Daoy (cell line): ENCODE results near the gene ARHGEF35. TPM values are rescaled to one million over a fixed set of nuclear protein-coding genes. Genes with fewer than 3 reads are reported as not detected.
"Not testable (repeated sequence)": the region's sequence is repeated elsewhere in the genome, so short reads cannot be mapped to it uniquely, and the experiment has no call there.

Experiments
- DNase-seq: peaks from one replicate; pipeline ENCODE4 v3.0.0-alpha.2; 2015; ENCODE audit warnings: low read depth
- total RNA-seq: library from RNA; depleted of rRNA; stranded (reverse); fragments of >200 nt; shearing (Covaris generic); gene quantifications from 2 replicates; pipeline ENCODE4 v1.2.3, GENCODE V29; 2014; rRNA removed

ARHGEF35 gene
- total RNA-seq = 0.95 and 3.6 TPM in 2 replicates

GRCh38 chr7:144195212-144195872 lies at the start of gene ARHGEF35:
ARHGEF35 (minus strand) TSS chr7:144195833; CDS start chr7:144188383, 7,450 bp downstream.
- DNase-seq = not testable (repeated sequence)

DNA sequence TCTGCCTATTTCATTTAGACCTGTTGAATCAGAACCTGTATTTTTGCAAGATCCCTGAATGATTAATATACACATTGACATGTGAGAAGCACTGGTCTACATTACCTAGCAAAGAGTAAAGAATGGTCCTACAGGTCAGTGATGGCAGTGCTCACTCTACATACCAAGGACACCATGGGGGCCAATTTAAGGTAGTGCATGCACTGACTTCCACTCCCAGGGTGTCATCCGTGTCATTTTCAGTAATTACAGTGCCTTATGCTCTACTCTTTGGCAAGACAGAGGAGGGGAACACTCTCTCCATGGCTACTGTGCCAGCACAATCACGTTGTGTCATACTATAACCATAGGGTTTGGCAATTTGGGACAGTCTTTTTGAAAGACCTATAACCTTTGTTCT lies 49.7 kb upstream of the ARHGEF35 start:
- DNase-seq = not testable (repeated sequence)

GRCh38 chr7:144239365-144239764 lies 43.7 kb upstream of the ARHGEF35 start, which contains the start of gene OR2A42:
OR2A42 (minus strand) TSS chr7:144239605; CDS start chr7:144232843, 6,762 bp downstream.
- DNase-seq = not testable (repeated sequence)

DNA sequence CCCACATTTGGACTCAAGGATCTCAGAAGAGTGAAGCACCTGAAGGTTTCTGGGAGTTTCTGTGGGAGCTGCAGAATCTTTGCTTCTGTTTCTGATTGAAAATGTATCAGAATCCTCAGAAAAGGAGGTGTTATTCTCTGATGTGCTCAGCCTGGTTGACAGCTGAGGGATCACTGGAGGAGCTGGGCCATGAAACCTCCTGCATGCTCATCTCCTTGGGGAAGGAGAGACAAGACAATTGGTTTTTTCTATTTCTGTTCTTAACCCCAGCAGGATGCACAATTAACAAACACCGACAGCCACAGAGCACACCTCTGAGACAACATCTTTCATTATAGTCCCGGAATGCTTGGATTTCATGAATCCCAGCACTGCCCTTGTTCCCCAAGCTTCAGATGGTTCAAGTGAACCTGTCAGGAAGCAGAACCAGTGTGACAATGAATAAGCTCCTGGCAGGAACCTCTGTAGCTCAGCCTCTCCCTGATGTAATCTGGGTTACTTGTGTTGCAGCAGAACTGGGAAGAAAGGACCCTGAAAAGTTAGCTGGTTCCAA lies 43.0 kb upstream of the ARHGEF35 start:
- not testable (repeated sequence) for DNase-seq

DNA sequence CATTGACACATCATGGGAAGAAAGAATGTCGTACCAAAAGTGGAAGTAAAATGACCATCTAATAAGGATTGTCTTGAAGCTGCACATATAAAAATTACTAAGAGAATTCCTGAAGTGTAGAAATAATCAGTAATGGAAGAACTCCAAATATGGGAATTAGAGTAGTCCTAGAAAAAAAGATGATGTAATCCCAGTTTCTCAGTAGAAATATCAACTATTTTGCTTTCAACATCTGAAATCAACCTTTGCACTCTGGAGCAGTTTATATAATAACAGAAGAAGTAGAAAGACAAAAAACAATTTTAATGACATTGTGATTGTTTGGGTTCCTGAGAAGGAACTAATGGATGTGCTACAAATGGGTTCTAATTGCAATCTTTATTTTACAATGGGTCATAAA lies 37.4 kb upstream of the ARHGEF35 start:
- DNase-seq = not testable (repeated sequence)

- DNase-seq = not testable (repeated sequence)
Measured at GRCh38 chr7:144231027-144231426, 35.4 kb upstream of the ARHGEF35 start.

- peak; percentile 1 for DNase-seq
Measured at GRCh38 chr7:144228810-144229209, 33.2 kb upstream of the ARHGEF35 start.

GRCh38 chr7:144226866-144227265 lies 31.2 kb upstream of the ARHGEF35 start:
- not testable (repeated sequence) for DNase-seq

DNA sequence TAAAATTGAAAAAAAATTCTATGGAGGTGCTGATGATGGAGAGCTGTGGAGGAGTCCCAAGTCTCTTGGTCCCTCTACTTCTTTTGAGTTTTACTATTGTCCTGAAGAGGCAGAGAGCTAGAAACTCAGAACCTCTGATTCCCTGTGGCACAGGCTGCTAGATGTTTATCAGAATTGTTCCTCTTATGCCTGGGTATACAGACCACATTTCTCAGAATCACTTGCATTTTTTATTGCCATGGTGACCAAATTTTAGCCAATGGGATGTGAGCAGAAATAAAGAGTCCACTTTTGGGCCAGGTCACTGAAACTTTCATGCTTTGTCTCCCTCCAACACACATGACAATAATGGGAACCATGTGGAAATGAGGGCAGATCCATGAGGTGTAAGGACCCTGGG lies 28.0 kb upstream of the ARHGEF35 start:
- not testable (repeated sequence) for DNase-seq

DNA sequence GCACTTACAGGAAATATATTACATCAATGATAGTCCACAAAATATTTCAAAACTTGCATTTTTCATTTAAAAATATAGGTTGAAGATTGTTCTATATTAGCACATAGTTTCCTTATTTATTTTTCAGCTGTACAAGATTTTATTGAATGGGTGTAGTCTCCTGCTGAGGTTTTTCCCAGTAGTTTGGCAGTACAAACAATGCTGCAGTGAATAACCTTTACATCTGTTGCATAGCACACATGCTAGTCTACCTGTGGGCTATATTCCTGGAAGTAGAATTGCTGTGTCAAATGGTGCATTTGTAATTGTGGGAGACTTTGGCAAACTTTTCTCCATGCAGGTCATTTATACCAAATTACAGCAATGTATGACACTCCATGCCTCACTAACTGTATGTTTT lies 24.9 kb upstream of the ARHGEF35 start:
- not testable (repeated sequence) for DNase-seq

DNA sequence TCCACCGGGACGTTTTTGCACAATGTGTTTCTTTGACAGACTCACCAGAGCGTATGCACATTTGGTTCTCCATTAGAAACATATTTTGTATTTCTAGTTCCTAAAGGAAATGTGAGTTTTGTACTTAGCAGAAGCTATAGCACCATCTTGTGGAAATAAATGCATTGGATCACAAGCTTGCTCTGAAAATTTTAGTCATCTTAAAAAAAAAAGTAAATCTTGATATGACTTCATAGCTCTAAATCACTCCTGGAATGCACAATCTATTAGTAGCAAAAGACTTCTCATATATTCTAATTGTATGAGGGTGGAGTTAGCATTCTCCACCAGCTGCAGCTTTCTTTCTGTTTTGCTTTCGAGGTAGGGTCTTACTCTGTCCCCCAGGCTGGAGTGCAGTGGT lies 23.5 kb upstream of the ARHGEF35 start:
- not testable (repeated sequence) for DNase-seq

GRCh38 chr7:144218581-144218980 lies 22.9 kb upstream of the ARHGEF35 start:
- DNase-seq = not testable (repeated sequence)

DNA sequence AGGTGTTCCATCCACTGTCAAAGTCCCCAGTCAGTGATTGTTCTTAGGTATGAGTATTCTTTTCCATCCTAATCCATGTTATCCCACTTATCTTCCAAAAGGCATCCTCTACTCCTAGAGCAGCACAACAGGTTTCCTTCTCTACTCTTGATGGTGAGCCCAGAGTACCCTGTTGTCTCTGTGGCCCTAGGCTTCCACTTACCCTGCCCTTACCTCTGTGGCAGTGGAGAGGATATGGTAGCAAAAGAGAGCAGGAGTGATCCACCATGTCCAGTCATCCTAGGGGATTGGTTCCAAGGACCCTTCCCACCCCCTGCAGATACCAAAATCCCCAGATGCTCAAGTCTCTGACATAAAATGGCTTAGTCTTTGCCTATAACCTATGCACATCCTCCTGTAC lies 21.6 kb upstream of the ARHGEF35 start:
- not testable (repeated sequence) for DNase-seq

DNA sequence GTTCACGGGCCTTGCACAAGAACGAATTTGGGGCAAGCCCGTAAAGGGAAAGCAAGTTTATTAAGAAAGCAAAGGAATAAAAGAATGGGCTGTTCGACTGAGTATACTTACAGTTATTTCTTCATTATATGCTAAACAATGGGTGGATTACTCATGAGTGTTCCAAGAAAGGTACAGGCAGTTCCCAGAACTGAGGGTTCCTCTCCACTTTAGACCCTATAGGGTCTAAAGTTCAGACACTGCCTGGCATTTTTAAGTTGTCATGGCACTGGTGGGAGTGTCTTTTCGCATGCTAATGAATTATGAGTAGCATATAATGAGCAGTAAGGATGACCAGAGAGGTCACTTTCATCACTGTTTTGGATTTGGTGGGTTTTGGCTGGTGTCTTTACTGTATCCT lies 9.7 kb upstream of the ARHGEF35 start:
- not testable (repeated sequence) for DNase-seq

- not testable (repeated sequence) for DNase-seq
Measured at GRCh38 chr7:144203086-144203485, 7.5 kb upstream of the ARHGEF35 start.

DNA sequence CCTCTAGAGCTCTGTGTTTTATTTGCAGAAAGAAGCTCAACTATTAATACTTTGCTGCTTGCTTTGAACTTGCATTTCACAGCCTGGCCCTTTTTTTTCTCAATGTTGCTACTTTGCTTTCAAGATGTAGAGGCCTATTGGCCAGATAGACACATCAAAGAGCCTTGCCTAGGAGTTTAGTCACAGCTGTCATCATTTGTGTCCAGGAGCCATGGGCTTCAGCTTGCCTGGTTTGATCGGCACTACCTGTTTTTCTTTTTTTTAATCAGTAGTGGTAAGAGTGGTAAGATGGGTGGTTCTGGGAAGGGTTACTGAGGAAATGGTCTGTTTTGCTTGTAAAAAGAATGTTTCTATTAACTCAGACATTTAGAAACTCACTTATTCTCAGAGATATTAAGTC lies 6.3 kb upstream of the ARHGEF35 start:
- DNase-seq = not testable (repeated sequence)

- not testable (repeated sequence) for DNase-seq
Measured at GRCh38 chr7:144198934-144199333, 3.3 kb upstream of the ARHGEF35 start.

DNA sequence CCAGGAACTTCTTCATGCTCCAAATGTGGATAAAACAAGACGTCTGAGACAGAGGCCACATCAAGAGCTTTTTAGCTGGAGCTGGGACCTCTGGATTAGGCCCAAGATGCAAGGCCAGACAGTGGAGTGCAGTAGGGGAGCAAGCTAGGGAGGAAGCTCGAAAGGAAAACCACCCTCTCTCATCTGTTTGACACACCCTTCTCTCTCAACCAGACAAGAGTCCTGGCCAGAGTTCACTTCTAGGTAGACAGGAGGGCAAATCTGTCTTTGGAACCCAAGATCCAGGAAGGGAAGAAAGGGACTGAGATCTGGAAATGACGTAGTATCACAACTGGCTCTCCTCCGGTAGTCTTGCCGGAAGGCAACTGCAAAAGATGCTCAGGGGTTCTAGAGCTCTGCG lies 1.2 kb downstream of the ARHGEF35 start:
- DNase-seq = not testable (repeated sequence)

DNA sequence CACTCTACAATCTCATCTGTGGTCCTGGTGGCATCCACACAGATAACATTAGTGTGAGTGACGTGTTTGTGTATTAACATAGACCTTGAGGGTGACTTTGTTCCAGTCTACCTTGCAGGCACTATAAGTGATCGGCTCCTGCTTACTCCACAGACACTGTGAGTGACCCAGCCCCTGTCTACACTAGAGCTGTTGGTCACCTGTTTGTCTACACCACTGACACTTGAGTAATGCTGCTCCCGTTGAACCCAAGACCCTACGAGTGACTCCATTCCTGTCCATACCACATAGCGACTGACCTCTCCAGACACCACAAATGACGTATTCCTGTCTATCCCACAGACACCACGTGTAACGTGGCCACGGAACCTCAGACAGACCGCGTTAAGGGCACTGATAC lies 1.9 kb downstream of the ARHGEF35 start:
- not testable (repeated sequence) for DNase-seq

GRCh38 chr7:144188578-144189171 lies 7.0 kb downstream of the ARHGEF35 start:
- DNase-seq = not testable (repeated sequence)

DNA sequence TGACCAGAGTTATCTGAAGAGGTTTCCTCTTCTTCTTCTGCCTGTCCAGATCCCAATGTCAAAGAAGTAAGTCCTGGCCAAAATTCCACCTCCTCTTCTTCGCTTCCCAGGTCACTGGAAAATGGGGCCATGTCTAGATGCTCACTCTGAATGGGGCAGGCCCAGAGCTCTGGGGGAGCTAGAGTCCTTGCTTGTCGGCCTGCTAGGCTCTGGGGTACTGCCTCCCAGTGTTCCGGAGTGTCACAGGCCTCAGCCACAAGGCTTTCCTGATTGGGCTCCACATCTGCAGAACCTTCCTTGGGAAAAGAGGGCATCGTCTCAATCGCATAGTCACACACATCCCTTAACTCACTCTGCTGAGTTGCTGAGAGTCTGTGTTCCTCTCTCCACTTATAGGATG lies 7.8 kb downstream of the ARHGEF35 start:
- not testable (repeated sequence) for DNase-seq

GRCh38 chr7:144183166-144183565 lies 12.5 kb downstream of the ARHGEF35 start, which contains the start of gene CTAGE4:
CTAGE4 (plus strand) TSS chr7:144183466; CDS start chr7:144183504, 38 bp downstream.
- DNase-seq = not testable (repeated sequence)

GRCh38 chr7:144179165-144179479 lies 16.5 kb downstream of the ARHGEF35 start:
- DNase-seq = not testable (repeated sequence)
